DMS 273 treated with DMSO at 0.1 percent for 48 hours (cell line): ENCODE measurements around the gene PLA2G15.

Source experiments
- DNase-seq: peaks from one replicate; lab custom pipeline; 2025; lab: John Stamatoyannopoulos, UW

Gene PLA2G15

DNA sequence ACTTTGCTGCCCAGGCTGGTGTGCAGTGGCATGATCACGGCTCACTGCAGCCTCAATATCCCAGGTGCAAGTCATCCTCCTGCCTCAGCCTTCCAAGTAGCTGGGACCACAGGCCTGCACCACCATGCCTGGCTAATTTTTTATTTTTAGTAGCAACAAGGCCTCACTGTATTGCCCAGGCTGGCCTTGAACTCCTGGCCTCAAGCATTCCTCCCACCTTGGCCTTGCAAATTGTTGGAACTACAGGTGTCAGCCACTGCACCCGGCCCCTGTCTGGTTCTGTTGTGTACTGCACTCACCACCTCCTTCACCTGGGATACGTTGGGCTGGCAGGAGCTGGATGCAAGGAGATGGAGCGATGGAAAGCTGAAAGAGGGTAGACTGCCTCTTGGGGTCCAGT is 8.5 kb downstream of the PLA2G15 start:
- no peak for DNase-seq

DNA sequence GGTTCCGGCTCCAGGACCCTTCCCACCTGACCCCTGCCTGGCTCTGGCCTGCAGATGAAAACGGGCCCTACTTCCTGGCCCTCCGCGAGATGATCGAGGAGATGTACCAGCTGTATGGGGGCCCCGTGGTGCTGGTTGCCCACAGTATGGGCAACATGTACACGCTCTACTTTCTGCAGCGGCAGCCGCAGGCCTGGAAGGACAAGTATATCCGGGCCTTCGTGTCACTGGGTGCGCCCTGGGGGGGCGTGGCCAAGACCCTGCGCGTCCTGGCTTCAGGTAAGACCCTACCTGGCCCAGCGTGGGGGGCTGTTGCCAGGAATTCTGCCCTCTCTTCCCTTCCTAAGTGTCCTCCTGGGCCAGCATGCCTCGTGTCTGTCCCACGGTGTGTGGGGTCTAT is 10.5 kb downstream of the PLA2G15 start:
- no peak for DNase-seq

DNA sequence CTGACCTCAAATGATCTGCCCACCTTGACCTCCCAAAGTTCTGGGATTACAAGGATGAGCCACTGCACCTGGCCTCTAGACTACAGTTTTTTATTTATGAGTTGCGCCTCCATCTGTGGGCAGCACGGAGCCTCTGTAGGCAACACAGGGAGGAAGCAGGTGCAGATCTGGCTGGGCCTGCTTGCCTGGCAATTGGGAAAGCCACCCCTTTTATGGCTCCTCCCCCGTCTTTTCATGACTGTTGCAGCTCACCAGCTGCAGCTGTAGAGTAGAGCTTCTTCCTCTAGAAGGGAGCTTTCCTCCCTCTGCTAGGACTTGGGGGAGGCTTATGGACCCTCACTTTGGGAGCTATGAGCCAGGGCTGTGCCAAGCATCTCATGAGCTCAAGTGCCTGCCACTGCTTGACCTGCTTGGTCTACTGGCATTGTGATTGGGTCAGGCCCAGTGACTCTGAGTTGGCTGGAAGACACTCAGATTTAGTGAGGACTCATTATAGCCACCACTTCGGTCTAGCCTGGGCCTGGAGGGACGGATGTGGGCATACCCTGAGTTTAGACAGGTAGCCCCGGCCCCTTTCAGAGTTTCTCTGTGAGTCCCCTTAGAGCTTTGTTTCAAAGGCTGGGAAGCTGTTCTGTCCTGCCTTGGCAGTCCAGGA is 12.2 kb downstream of the PLA2G15 start:
- DNase-seq = no peak

DNA sequence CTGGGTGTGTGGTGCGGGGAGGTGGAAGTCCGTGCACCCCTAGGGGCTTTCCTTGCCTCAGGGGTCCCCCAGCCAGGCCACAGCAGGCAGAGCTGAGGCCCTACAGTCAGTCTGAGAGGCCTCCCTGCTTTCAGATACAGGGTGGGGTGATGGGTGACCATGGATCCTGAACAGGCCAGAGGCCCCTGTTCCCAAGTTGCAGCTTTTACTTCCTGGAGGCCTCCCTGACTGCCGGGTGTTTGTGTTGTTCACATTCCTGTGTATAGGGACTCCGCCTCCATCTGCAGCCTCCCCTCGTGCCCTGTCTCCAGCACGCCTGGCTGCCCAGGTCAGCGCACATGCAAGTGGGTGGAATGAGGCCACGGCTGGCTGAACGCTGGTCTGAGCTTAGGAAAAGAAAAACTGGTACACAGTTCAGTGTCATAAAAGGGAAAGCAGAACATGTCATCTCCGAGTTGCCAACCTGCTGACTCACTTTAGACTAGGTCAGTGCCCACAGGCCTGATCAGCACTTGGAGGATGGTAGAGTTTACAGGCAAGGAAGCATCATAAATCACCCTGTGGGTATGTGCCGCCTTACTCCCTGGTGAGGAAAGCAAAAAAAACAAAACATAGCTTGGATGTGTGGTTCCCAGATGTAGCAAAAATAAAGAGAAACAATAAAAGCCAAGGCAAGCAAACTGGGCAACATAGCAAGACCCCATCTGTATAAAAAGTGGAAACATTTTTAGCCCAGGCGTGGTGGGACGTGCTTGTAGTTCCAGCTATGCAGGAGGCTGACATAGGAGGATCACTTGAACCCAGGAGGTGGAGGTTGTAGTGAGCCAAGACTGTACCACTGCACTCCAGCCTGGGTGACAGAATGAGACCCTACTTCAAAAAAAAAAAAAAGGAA is 13.0 kb downstream of the PLA2G15 start:
- no peak for DNase-seq

DNA sequence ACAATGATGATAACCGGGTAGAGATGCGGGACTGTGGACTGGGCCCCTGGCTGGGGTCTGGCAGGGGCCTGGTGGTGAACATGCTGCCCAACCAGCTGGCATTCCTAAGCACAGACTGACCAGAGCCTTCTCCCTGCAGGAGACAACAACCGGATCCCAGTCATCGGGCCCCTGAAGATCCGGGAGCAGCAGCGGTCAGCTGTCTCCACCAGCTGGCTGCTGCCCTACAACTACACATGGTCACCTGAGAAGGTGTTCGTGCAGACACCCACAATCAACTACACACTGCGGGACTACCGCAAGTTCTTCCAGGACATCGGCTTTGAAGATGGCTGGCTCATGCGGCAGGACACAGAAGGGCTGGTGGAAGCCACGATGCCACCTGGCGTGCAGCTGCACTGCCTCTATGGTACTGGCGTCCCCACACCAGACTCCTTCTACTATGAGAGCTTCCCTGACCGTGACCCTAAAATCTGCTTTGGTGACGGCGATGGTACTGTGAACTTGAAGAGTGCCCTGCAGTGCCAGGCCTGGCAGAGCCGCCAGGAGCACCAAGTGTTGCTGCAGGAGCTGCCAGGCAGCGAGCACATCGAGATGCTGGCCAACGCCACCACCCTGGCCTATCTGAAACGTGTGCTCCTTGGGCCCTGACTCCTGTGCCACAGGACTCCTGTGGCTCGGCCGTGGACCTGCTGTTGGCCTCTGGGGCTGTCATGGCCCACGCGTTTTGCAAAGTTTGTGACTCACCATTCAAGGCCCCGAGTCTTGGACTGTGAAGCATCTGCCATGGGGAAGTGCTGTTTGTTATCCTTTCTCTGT is 14.0 kb downstream of the PLA2G15 start:
- no peak for DNase-seq

DNA sequence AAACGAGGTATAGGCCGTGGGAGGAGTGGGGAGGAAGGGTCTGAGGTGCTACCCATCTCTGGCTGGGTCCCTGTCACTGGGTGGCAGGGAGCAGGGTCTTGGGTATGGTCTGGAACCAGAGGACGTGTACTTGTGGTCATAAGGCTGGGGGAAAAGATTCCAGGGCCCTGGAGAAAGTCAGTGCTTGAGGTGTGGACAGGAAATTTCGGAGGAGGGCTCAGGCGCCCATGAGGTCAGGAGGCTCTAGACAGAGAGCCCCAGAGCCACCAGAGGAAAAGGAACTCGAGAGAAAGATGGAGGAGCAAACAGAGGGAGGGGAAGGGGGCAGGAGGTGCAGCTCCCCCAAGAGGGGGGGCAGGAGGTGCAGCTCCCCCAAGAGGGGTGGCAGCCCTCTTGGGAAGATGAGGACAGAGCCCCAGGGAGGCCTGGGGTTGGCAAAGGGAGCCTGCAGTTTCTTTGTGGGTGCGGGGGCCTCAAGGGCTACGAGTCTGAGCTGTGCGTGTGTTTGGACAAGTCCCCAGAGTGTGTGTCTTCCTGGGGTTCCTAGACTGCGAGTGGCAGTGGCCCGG is 18.5 kb downstream of the PLA2G15 start:
- DNase-seq = no peak

DNA sequence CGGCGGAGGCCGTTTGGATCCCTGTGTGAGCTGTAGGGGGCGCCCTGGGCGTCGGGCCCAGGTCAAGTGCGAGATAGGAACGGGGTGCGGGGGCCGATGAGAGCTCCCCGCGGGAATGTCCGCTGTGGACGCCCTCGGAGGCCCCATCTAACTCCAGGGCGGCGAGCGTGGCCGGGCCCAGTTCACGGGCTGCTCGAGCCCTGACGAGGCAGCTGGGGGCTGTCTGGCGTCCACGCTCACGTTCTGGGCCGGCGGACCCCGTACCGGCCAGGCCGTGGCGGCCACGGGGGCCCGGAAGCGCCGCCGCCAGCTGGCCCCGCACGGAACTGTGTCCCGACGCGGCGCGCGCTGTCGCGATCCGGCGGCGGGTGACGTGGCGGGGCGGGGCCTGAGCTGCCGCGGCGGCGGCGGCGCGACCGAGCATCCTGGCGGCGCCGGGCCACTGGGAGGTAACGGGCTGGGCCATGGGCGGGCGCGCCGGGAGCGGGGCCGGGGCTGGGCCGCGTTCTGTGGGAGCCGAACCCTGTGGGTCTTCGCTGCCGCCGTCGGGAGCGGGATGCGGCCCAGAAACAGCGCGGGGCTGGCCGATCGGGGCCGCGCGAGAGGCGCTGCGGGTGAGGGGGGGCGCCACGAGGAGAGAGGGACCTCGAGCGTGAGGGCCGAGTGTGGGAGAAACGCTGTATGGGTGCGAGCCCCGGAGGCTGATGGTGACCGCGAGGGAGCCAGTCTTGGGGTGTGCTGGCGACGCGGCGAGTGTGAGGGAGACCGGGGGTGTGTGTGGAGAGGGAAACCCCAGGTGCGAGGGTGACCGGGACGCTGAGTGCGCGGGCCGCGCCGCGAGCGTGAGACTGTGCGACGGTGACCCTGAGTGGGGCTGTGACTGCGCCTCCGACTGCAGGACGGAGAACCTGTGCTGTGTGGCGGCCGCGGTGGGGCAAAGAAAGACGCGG is 19.2 kb downstream of the PLA2G15 start, which contains the start of gene SLC7A6:
SLC7A6 (plus strand) TSS at position 399 of the 950 bp plus-strand sequence. CDS start 10,201 bp downstream, outside the sequence.
- peak; percentile 27 for DNase-seq

DNA sequence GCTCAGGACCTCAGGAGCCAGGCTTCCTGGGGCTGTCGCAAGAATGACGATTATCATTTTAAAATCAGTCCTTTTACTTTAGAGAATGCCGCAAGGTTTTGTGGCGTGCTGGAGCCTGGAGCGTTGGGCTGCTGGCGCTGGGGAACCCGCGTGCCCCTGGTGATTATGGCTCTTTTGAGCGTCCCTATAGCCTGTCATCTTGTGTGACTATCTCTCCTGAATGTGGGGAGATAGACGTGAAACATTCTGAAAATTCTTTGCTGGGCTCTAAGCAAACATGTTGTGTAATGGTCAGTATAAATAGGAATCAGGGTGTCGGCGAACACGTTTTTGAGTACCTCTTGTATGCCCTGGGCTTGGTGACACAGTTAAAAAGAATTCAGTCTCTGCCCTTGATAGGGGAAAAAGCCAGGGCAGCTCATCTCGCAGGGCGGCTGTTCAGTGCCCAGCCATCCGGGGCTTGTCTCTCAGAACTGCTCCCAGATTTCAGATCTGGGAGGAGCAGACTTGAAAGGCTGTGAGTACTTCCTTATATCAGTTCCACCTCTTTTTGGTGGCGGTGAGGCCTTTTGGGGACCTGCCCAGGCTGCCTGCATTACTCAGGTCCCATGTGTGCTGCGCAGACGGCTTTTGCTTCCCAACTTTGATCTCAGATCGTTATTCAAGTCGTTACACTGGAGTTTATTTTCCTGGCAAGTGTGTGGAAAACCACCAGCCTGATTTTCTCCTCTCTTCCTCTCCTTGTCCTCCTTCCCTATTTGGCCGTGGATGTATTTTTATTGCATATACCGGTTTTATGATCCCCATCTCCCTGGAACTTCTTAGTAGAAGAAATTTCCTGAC is 20.1 kb downstream of the PLA2G15 start:
- peak; percentile 52 for DNase-seq

DNA sequence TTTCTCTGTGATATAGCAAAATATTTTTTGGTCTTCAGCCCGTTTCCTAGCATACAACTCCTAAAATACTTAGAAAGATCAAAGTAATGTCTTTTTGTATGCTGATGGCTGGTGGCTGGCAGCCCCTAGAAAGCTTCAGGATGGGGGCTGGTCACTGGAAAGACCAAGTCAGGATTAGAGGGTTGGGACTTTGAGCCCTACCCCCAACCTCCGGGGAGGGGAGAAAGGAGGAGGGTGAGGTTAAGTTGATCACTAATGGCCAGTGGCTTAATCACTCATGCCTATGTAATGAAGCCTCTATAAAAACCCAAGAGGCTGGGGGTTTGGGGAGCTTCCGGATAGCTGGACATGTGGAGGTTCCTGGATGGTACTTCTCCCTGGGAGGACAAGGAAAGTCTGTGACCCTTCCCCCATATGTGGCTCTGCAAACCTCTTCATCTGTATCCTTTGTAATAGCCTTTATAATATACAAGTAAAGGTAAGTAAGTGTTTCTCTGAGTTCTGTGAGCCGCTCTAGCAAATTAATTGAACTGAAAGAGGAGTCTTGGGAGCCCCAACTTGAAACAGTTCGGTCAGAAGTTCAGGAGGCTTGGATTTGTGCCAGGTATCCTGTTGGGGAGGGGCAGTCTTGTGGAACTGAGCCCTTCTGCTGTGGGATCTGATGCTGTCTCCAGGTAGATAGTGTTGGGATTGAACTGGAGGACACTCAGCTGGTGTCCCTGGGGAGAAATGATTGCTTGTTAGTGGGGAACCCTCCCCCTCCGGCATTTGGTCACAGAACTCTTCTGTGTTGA is 22.6 kb downstream of the PLA2G15 start:
- DNase-seq = peak; percentile 23

DNA sequence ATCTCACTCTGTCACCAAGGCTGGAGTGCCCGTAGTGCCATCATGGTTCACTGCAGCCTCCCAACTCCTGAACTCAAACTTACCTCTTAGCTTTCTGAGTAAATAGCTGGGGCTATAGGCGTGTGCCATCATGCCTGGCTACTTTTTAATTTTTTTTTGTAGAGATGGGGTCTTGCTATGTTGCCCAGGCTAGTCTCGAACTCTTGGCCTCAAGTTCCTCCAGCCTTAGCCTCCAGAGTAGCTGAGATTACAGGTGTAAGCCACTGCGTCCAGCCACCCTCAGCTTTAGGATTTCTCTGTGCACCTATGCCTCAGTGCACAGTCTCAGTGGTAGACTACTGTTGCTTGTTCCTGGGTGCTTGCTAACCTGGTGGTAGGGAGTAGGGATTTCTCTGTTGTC is 24.6 kb downstream of the PLA2G15 start:
- DNase-seq = no peak

DNA sequence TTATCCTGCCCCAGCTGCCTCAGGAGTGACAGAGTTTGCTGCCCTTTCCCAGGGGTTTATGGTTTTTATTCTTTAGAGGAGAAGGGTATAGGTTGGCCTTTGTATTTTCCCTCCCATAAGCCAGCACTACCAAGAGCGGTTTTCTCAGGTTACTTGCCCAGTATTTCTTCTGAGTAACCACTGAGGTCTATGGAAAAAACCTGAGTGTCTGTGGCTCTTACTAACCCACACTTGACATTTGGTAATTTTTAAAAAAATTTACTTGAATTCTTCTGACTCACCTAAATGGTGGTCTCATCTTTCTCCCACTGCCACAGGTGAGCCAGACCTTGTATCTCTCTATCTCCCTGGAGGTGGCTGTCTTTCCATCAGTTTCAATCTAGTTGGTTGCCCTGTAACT is 25.2 kb downstream of the PLA2G15 start:
- DNase-seq = no peak

DNA sequence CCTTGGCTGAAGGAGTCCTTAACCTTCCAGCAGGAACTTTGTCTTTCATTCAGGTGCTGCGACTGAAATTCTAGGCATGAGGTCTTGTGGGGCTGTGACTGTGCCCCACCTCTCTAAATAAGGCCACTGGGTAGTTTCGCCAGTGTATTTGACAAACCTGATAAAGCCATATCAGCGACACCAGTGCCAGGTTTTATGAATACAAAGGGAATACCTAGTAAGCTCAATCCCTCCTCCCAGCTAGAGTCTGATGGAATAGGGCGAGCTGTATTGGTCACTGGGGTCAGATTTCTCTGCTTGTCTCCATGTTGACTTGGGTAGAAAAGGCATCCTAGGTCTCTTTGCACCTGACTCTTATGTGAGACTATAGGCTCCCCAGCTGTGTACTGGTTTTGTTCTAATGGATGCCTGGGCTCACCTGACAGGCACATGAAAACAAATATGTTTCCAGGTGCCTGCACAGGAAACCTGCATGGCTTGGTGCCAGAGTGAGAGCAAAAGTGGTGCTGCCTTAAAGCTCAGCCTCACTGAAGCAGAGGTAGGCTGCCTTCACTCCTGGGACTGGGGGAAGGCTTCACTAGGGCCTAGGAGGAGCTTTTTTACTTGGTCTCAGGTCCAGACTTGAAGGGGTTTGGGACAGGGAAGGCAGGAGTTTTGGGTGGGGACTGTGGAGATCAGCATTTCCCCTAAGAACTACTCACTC is 27.5 kb downstream of the PLA2G15 start:
- DNase-seq = no peak

DNA sequence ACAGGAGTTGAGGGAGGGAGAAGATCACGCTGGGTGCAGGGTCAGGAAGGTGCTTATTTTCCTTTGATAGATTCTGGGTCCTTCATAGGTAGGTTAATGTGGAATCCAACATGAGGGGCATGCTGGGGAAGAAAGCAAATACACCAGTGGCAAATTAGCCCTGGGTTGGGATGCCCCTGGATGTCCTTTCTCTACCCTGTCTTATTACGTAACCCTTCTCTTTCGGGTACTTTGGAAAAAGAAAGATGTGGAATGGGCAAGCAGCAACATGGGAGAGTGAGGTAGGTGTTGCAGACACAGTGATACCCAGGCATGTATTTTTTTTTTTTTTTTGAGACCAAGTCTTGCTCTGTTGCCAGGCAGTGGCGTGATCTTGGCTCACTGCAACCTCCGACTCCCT is 28.3 kb downstream of the PLA2G15 start:
- DNase-seq = no peak

DNA sequence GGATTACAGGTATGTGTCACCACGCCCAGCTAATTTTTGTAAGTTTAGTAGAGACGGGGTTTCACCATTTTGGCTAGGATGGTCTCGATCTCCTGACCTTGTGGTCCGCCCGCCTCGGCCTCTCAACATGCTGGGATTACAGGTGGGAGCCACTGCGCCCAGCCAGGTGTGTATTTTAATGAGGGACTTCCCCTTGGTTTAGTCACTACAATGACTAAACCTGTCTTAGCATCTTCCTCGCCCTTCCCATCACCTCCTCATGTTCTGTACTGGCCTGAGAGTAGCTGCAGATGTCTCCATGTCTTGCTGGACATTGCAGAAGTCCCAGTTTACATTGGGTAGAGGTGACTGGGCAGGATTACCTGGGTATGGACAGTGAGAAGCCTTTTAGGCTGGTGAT is 28.7 kb downstream of the PLA2G15 start:
- no peak for DNase-seq

DNA sequence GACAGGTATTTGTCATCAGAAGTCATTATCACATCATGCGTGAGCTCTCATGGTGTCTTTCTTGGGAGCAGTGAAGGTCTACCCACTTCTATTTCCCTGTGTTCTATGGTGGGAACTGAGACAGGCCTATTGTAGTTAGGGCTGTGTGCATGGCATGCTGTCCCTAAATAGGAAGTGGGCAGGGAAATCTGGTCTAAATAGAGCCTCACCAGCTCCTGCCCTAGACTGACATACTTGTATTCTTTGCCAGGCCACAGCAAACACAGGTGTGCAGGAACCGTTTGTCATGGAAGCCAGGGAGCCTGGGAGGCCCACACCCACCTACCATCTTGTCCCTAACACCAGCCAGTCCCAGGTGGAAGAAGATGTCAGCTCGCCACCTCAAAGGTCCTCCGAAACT is 29.3 kb downstream of the PLA2G15 start:
- DNase-seq = no peak

DNA sequence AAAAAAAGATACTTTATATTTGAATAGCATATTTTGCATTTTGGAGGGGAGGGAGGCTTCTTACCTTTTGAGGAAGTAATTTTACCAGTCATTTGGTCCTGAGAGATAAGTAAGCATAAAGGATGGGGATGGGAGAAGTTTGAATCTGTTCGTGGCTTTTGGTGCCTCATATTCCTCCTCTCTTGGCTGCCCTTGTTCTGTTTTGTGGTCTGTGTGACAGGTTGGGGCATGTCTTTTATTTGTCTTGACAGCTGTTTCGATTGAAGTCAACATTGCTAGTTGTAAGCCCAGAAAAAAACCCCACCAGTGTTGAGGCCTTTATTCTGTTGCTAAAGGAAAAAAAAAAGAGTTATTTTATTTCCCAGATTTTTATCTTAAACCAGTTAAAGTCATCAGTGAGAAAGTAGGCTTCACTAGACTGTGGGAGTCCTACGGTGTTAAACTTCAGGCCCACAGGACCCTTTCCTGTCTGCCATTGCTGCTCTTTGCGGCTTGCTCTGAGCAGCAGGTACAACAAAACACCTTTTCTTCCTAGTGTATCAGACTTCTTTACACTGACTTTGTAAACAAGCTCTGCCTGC is 30.5 kb downstream of the PLA2G15 start:
- DNase-seq = peak; percentile 69

DNA sequence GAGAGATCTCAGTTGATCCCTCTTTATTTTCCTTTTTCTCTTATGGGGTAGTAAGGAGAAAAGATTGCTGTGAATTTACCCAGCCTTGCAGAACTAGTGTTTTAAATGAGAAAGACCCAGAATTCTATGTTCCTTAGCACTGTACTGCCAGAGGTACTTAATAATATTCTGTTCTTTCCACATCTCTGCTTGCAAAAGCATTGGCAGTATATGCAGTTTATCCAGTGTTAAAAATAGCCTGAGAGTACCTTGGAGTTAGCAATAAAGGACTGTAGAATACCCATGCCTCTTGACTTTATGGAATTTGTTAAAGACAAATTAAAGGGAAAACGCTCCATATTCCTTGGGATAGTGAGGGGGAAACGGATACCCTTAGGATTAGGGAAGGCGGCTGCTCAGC is 31.1 kb downstream of the PLA2G15 start:
- no peak for DNase-seq
